HepG2 (cell line): Measurements from ENCODE around the gene GJD4. TPM values are rescaled to one million over a fixed set of nuclear protein-coding genes. Genes with fewer than 3 reads are reported as not detected.

Experiments
- ATAC-seq: fragments of 200-7000 bp; cut with Tn5 transposase; 3 replicates; pipeline ENCODE4 v1.9.1; 2020; ENCODE audit warnings: mild to moderate bottlenecking, moderate library complexity
- BruUV-seq: library from RNA; stranded (reverse); fragments of 400-500 nt; replicated peaks from 2 replicates; lab custom pipeline; 2021; lab: Mats Ljungman, UMichigan
- CTCF ChIA-PET: fragments of 300-600 bp; formaldehyde crosslinking; extraction: SDS; loops from one replicate; lab custom pipeline; 2021; ENCODE audit warnings: low total read pairs, inconsistent platforms, low intra/inter-chr PET ratio; lab: Yijun Ruan, JAX
- POLR2A ChIA-PET: fragments of 350-600 bp; sonication (Branson Sonifier 250); formaldehyde crosslinking; loops from one replicate; lab custom pipeline; 2020; ENCODE audit warnings: antibody characterized with exemption, inconsistent platforms; lab: Yijun Ruan, JAX
- DNase-seq: peaks from one replicate; pipeline ENCODE4 v3.0.0-alpha.2; 2015; ENCODE audit warnings: low spot score
- FAIRE-seq: peaks from 3 replicates; lab custom pipeline; 2011; peaks lifted over from hg19 to GRCh38; lab: Jason Lieb, UNC
- H2AFZ ChIP-seq: one replicate; pipeline ENCODE4 v1.6.1; 2011; ENCODE audit warnings: low read length, inconsistent platforms
- H3K27ac ChIP-seq: fragments of 300-600 bp; 3 replicates; pipeline ENCODE4 v1.8.0; 2011; ENCODE audit warnings: mixed run types, mild to moderate bottlenecking, mixed read lengths, low read length, inconsistent platforms; ENCODE audit not compliant: insufficient read depth; ENCODE audit errors: extremely low read length
- H3K27me3 ChIP-seq, 2 experiments: fragments of 200-600 bp in 1 of 2; 2 replicates in 1 of 2; 3 replicates in 1 of 2; pipeline versions ENCODE4 v1.6.0 to v1.8.0; 2011; ENCODE audit warnings: low read length in 2 of 2, mild to moderate bottlenecking in 2 of 2, moderate library complexity in 2 of 2, inconsistent platforms in 1 of 2; ENCODE audit not compliant: insufficient read depth in 2 of 2, control insufficient read depth in 1 of 2
- H3K36me3 ChIP-seq, 2 experiments: fragments of 200-600 bp in 1 of 2; replicated peaks in 1 of 2; 2 replicates in 1 of 2; 3 replicates in 1 of 2; pipeline versions ENCODE4 v1.5.1 to v1.8.0; 2011; ENCODE audit warnings: low read length in 2 of 2, inconsistent platforms in 1 of 2; ENCODE audit not compliant: insufficient read depth in 2 of 2, control insufficient read depth in 1 of 2
- H3K4me1 ChIP-seq: 2 replicates; pipeline ENCODE4 v1.5.1; 2012; ENCODE audit warnings: low read length, inconsistent platforms; ENCODE audit not compliant: insufficient read depth
- H3K4me2 ChIP-seq: 2 replicates; pipeline ENCODE4 v1.6.0; 2011; ENCODE audit warnings: low read depth, low read length, inconsistent platforms
- H3K4me3 ChIP-seq, 3 experiments: fragments of 200-600 bp in 1 of 3; sonication (generic), shearing (Covaris generic) in 1 of 3; replicated peaks in 1 of 3; 2 replicates each; pipeline ENCODE4 v1.5.1; 2011 to 2016; ENCODE audit warnings: low read length in 3 of 3, inconsistent platforms in 2 of 3, low read depth in 2 of 3, mild to moderate bottlenecking in 2 of 3, control low read depth in 1 of 3, mixed read lengths in 1 of 3; ENCODE audit not compliant: insufficient read depth in 1 of 3
- H3K79me2 ChIP-seq: one replicate; pipeline ENCODE4 v1.6.1; 2011; ENCODE audit warnings: low read length, inconsistent platforms; ENCODE audit not compliant: insufficient read depth
- H3K9ac ChIP-seq: 2 replicates; pipeline ENCODE4 v1.6.0; 2011; ENCODE audit warnings: mild to moderate bottlenecking, low read depth, low read length, inconsistent platforms; ENCODE audit not compliant: insufficient read depth
- H3K9me3 ChIP-seq: 2 replicates; pipeline ENCODE4 v1.5.1; 2012; ENCODE audit warnings: mild to moderate bottlenecking, low read length
- H4K20me1 ChIP-seq: 2 replicates; pipeline ENCODE4 v1.6.0; 2011; ENCODE audit warnings: inconsistent platforms, mild to moderate bottlenecking, low read length, moderate library complexity; ENCODE audit not compliant: insufficient read depth
- ARID3A ChIP-seq: IDR thresholded peaks from 2 replicates; pipeline ENCODE4 v1.6.1; 2012; ENCODE audit warnings: low read depth, low read length, improper control_type of control experiment
- CTCF ChIP-seq: sonication (generic); formaldehyde crosslinking; IDR thresholded peaks from 2 replicates; pipeline ENCODE4 v1.5.0; 2020; ENCODE audit warnings: mild to moderate bottlenecking, missing genetic modification reagents, moderate library complexity
- EHMT2 ChIP-seq: fragments of 200-600 bp; sonication (generic); IDR thresholded peaks from 2 replicates; pipeline ENCODE4 v1.7.0; 2017; ENCODE audit warnings: antibody characterized with exemption, low read depth, low read length, borderline replicate concordance
- FOXC1 ChIP-seq: sonication (generic); formaldehyde crosslinking; IDR thresholded peaks from 2 replicates; pipeline ENCODE4 v1.8.0; 2022; ENCODE audit warnings: mild to moderate bottlenecking, missing genetic modification reagents, borderline replicate concordance
- HNF1B ChIP-seq: sonication (generic); formaldehyde crosslinking; IDR thresholded peaks from 2 replicates; pipeline ENCODE4 v1.5.1; 2020; ENCODE audit warnings: mild to moderate bottlenecking, moderate library complexity, missing genetic modification reagents
- KDM5B ChIP-seq: sonication (generic); formaldehyde crosslinking; IDR thresholded peaks from 2 replicates; pipeline ENCODE4 v1.4.0; 2020; ENCODE audit warnings: missing genetic modification reagents, mild to moderate bottlenecking, borderline replicate concordance
- RFXANK ChIP-seq: IDR thresholded peaks from 2 replicates; pipeline ENCODE4 v1.6.1; 2016
- STAG1 ChIP-seq: sonication (generic); formaldehyde crosslinking; IDR thresholded peaks from 2 replicates; pipeline ENCODE4 v1.4.0; 2020; ENCODE audit warnings: missing genetic modification reagents
- TOE1 ChIP-seq: sonication (generic); formaldehyde crosslinking; IDR thresholded peaks from 2 replicates; pipeline ENCODE4 v1.4.0; 2020; ENCODE audit warnings: mild to moderate bottlenecking, missing genetic modification reagents
- ZNF75D ChIP-seq: sonication (generic); formaldehyde crosslinking; IDR thresholded peaks from 2 replicates; pipeline ENCODE4 v1.8.1; 2023; ENCODE audit warnings: missing genetic modification reagents, mild to moderate bottlenecking, borderline replicate concordance
- ZNF768 ChIP-seq: sonication (generic); formaldehyde crosslinking; IDR thresholded peaks from 2 replicates; pipeline ENCODE4 v1.4.0; 2020; ENCODE audit warnings: missing genetic modification reagents
- WGBS: methylation state at CpG from one replicate; pipeline ENCODE4 v1.1.6; 2017; ENCODE audit warnings: low lambda C conversion rate; 5-methylcytosine and 5-hydroxymethylcytosine counted together
- in situ Hi-C: cut with HindIII; loops from 2 replicates; pipeline ENCODE4 v1.10.0; 2017; ENCODE audit warnings: low pct_unique_long_range_greater_than_20kb; ENCODE audit not compliant: extremely low pct_ligation_motif_present
- intact Hi-C: fragments of 100-400 bp; cut with micrococcal nuclease; formaldehyde crosslinking; loops from one replicate; pipeline ENCODE4 v1.10.0; 2022; ENCODE audit not compliant: unreplicated experiment
- polyA plus RNA-seq, 8 experiments: library from polyadenylated mRNA; depleted of rRNA in 3 of 8; stranded (reverse) in 7 of 8; unstranded in 1 of 8; fragments of >200 nt; fragmentation: Illumina TruSeq in 4 of 8; extraction: Trizol in 4 of 8; gene quantifications; 2 replicates each; pipeline versions ENCODE4 v1.2.1 to v1.2.3, GENCODE V29; 2011 to 2016; ENCODE audit warnings: low read depth in 4 of 8, missing spikeins in 1 of 8, mixed read lengths in 1 of 8; ENCODE audit not compliant: insufficient read depth in 1 of 8
- total RNA-seq, 5 experiments: library from RNA; depleted of rRNA; stranded (reverse); fragments of >200 nt; fragmentation: Illumina TruSeq; extraction: Trizol; gene quantifications; 2 replicates each; pipeline ENCODE4 v1.2.3, GENCODE V29; 2016; ENCODE audit warnings: low read depth in 1 of 5

GJD4 gene
- total and polyA plus RNA-seq, 2 of the 13 experiments (the other 11 are each of a cell fraction or from before 2014, with no cell fraction given): not detected

- peaks cover 33% of the 10 kb centered on the region for H3K4me1 ChIP-seq
- H3K27me3 ChIP-seq: no peaks in the 10 kb centered on the region
- no peak overlapping the region for H2AFZ ChIP-seq
- no peak overlapping the region for H3K27ac ChIP-seq
- H3K79me2 ChIP-seq: no peaks in the 10 kb centered on the region
- no TSS peak for BruUV-seq
- no peak overlapping the region for H3K9ac ChIP-seq
- ATAC-seq (peak; percentile 70), FAIRE-seq (no peak), DNase-seq (peak; percentile 26)
- ChIA-PET POLR2A (no interaction called here), CTCF (no interaction called here)
- peak overlapping the region; percentile 62; the same call in 1 of the 2 replicates for H3K4me2 ChIP-seq
- no peaks in the 10 kb centered on the region for H4K20me1 ChIP-seq
- in situ Hi-C loops: no loop called here
- TF ChIP-seq FOXC1 (CRISPR knock-in tag) (no peak), STAG1 (CRISPR knock-in tag) (peak; percentile 69), CTCF (CRISPR knock-in tag) (peak; percentile 64)
- no peaks in the 10 kb centered on the region for H3K36me3 ChIP-seq
- intact Hi-C loops: no loop called here
- WGBS: 3% methylated on average over 7 of the region's 8 CpGs
- H3K4me3 ChIP-seq: no peak overlapping the region
- H3K9me3 ChIP-seq: 0 out of 2 replicates have a peak, but pooled peaks cover 7% of the 10 kb centered on the region
Measured at GRCh38 chr10:35613597-35614226, 8.6 kb downstream of the GJD4 start.

- ATAC-seq (no peak), DNase-seq (no peak), FAIRE-seq (no peak)
- no TSS peak for BruUV-seq
- no peaks in the 10 kb centered on the region for H3K27me3 ChIP-seq
- H2AFZ ChIP-seq: no peak overlapping the region
- H4K20me1 ChIP-seq: no peaks in the 10 kb centered on the region
- POLR2A ChIA-PET: no interaction called here
- no peak overlapping the region for H3K27ac ChIP-seq
- CTCF ChIA-PET: no interaction called here
- H3K4me3 ChIP-seq: no peak overlapping the region
- in situ Hi-C loops (no loop called here), intact Hi-C loops (no loop called here)
- WGBS: 2% methylated on average over 5 of the region's 5 CpGs
- H3K4me2 ChIP-seq: no peak overlapping the region
- H3K9ac ChIP-seq: no peak overlapping the region
- H3K4me1 ChIP-seq: peaks cover 33% of the 10 kb centered on the region
- 0 out of 2 replicates have a peak, but pooled peaks cover 7% of the 10 kb centered on the region for H3K9me3 ChIP-seq
- no peaks in the 10 kb centered on the region for H3K79me2 ChIP-seq
- no peaks in the 10 kb centered on the region for H3K36me3 ChIP-seq
- TF ChIP-seq ARID3A (no peak), KDM5B (CRISPR knock-in tag) (no peak), ZNF768 (no peak), EHMT2 (no peak), HNF1B (CRISPR knock-in tag) (no peak), RFXANK (CRISPR knock-in tag) (no peak), ZNF75D (no peak), TOE1 (no peak)
Measured at GRCh38 chr10:35614312-35614711, 9.2 kb downstream of the GJD4 start.
